ENCODE data around the gene ATXN1.
A peak's percentile ranks its signal among the peaks of the same experiment; 100 is the strongest.
"Not testable (repeated sequence)": the region's sequence is repeated elsewhere in the genome, so short reads cannot be mapped to it uniquely, and the experiment has no call there.

Gene ATXN1

GRCh38 chr6:16414205-16414604 is 347.1 kb downstream of the ATXN1 start:
- no peaks in the 10 kb centered on the region for H3K4me1 ChIP-seq (ENCODE audit: control insufficient read depth, insufficient read depth, low read length)
- DNase-seq (ENCODE audit: low read depth, low spot score) = no peak

GRCh38 chr6:16413399-16413798 is 347.9 kb downstream of the ATXN1 start:
- no peak for DNase-seq (ENCODE audit: low read depth, low spot score)
- H3K27me3 ChIP-seq (ENCODE audit: control insufficient read depth, insufficient read depth, low read length) = no peaks in the 10 kb centered on the region
- H3K9me3 ChIP-seq (ENCODE audit: control insufficient read depth, insufficient read depth, low read length) = no peaks in the 10 kb centered on the region
- WGBS (ENCODE audit: insufficient coverage, insufficient read length) = no CpG with 5 or more reads among the region's 4 CpGs
- no peaks in the 10 kb centered on the region for H3K36me3 ChIP-seq (ENCODE audit: control insufficient read depth, insufficient read depth, low read length)
- H3K27ac ChIP-seq (ENCODE audit: low read length) = no peak overlapping the region
- H3K4me1 ChIP-seq (ENCODE audit: control insufficient read depth, insufficient read depth, low read length) = no peaks in the 10 kb centered on the region
- H3K4me3 ChIP-seq (ENCODE audit: low read length) = no peak overlapping the region

More at GRCh38 chr6:16414205-16414604, 347.1 kb downstream of the ATXN1 start:
- H3K36me3 ChIP-seq (ENCODE audit: control insufficient read depth, insufficient read depth, low read length) = no peaks in the 10 kb centered on the region
- H3K9me3 ChIP-seq (ENCODE audit: control insufficient read depth, insufficient read depth, low read length) = no peaks in the 10 kb centered on the region
- WGBS (ENCODE audit: insufficient coverage, insufficient read length) = no CpG with 5 or more reads among the region's 5 CpGs
- no peaks in the 10 kb centered on the region for H3K27me3 ChIP-seq (ENCODE audit: control insufficient read depth, insufficient read depth, low read length)
- no peak overlapping the region for H3K4me3 ChIP-seq (ENCODE audit: low read length)
- no peak overlapping the region for H3K27ac ChIP-seq (ENCODE audit: low read length)

GRCh38 chr6:16412982-16413381 is 348.3 kb downstream of the ATXN1 start:
- no peak overlapping the region for H3K4me3 ChIP-seq (ENCODE audit: low read length)
- H3K9me3 ChIP-seq (ENCODE audit: control insufficient read depth, insufficient read depth, low read length) = no peaks in the 10 kb centered on the region
- no peak for DNase-seq (ENCODE audit: low read depth, low spot score)
- no peaks in the 10 kb centered on the region for H3K4me1 ChIP-seq (ENCODE audit: control insufficient read depth, insufficient read depth, low read length)
- H3K36me3 ChIP-seq (ENCODE audit: control insufficient read depth, insufficient read depth, low read length) = no peaks in the 10 kb centered on the region
- H3K27me3 ChIP-seq (ENCODE audit: control insufficient read depth, insufficient read depth, low read length) = no peaks in the 10 kb centered on the region
- WGBS (ENCODE audit: insufficient coverage, insufficient read length) = no CpG with 5 or more reads among the region's 3 CpGs
- no peak overlapping the region for H3K27ac ChIP-seq (ENCODE audit: low read length)

- Histone ChIP-seq H3K27me3 (ENCODE audit: control insufficient read depth, insufficient read depth, low read length) (no peaks in the 10 kb centered on the region), H3K4me3 (ENCODE audit: low read length) (no peak overlapping the region), H3K27ac (ENCODE audit: low read length) (no peak overlapping the region), H3K9me3 (ENCODE audit: control insufficient read depth, insufficient read depth, low read length) (no peaks in the 10 kb centered on the region), H3K4me1 (ENCODE audit: control insufficient read depth, insufficient read depth, low read length) (no peaks in the 10 kb centered on the region), H3K36me3 (ENCODE audit: control insufficient read depth, insufficient read depth, low read length) (no peaks in the 10 kb centered on the region)
- WGBS (ENCODE audit: insufficient coverage, insufficient read length) = 100% methylated on average over 2 of the region's 4 CpGs
- no peak for DNase-seq (ENCODE audit: low read depth, low spot score)
Measured at GRCh38 chr6:16412171-16412570, 349.1 kb downstream of the ATXN1 start.

GRCh38 chr6:16409531-16410441 is 351.5 kb downstream of the ATXN1 start:
- no peak overlapping the region for H3K4me3 ChIP-seq (ENCODE audit: low read length)
- H3K9me3 ChIP-seq (ENCODE audit: control insufficient read depth, insufficient read depth, low read length) = no peaks in the 10 kb centered on the region
- peak; percentile 29 for DNase-seq (ENCODE audit: low read depth, low spot score)
- no peaks in the 10 kb centered on the region for H3K36me3 ChIP-seq (ENCODE audit: control insufficient read depth, insufficient read depth, low read length)
- H3K27me3 ChIP-seq (ENCODE audit: control insufficient read depth, insufficient read depth, low read length) = no peaks in the 10 kb centered on the region
- no peaks in the 10 kb centered on the region for H3K4me1 ChIP-seq (ENCODE audit: control insufficient read depth, insufficient read depth, low read length)
- WGBS (ENCODE audit: insufficient coverage, insufficient read length) = no CpG with 5 or more reads among the region's 19 CpGs
- no peak overlapping the region for H3K27ac ChIP-seq (ENCODE audit: low read length)

GRCh38 chr6:16408766-16409165 is 352.5 kb downstream of the ATXN1 start:
- WGBS (ENCODE audit: insufficient coverage, insufficient read length) = no CpG with 5 or more reads among the region's 3 CpGs
- Histone ChIP-seq H3K4me3 (ENCODE audit: low read length) (no peak overlapping the region), H3K36me3 (ENCODE audit: control insufficient read depth, insufficient read depth, low read length) (no peaks in the 10 kb centered on the region), H3K9me3 (ENCODE audit: control insufficient read depth, insufficient read depth, low read length) (no peaks in the 10 kb centered on the region), H3K27me3 (ENCODE audit: control insufficient read depth, insufficient read depth, low read length) (no peaks in the 10 kb centered on the region), H3K27ac (ENCODE audit: low read length) (no peak overlapping the region), H3K4me1 (ENCODE audit: control insufficient read depth, insufficient read depth, low read length) (no peaks in the 10 kb centered on the region)
- no peak for DNase-seq (ENCODE audit: low read depth, low spot score)

- no CpG with 5 or more reads among the region's 2 CpGs for WGBS (ENCODE audit: insufficient coverage, insufficient read length)
- no peak overlapping the region for H3K4me3 ChIP-seq (ENCODE audit: low read length)
- H3K9me3 ChIP-seq (ENCODE audit: control insufficient read depth, insufficient read depth, low read length) = no peaks in the 10 kb centered on the region
- no peaks in the 10 kb centered on the region for H3K36me3 ChIP-seq (ENCODE audit: control insufficient read depth, insufficient read depth, low read length)
- H3K27me3 ChIP-seq (ENCODE audit: control insufficient read depth, insufficient read depth, low read length) = no peaks in the 10 kb centered on the region
- H3K4me1 ChIP-seq (ENCODE audit: control insufficient read depth, insufficient read depth, low read length) = no peaks in the 10 kb centered on the region
- no peak for DNase-seq (ENCODE audit: low read depth, low spot score)
- H3K27ac ChIP-seq (ENCODE audit: low read length) = no peak overlapping the region
Measured at GRCh38 chr6:16406966-16407365, 354.3 kb downstream of the ATXN1 start.

- not testable (repeated sequence) for DNase-seq (ENCODE audit: low read depth, low spot score); H3K27ac ChIP-seq (ENCODE audit: low read length); H3K4me1 ChIP-seq (ENCODE audit: control insufficient read depth, insufficient read depth, low read length); H3K9me3 ChIP-seq (ENCODE audit: control insufficient read depth, insufficient read depth, low read length); H3K4me3 ChIP-seq (ENCODE audit: low read length); H3K27me3 ChIP-seq (ENCODE audit: control insufficient read depth, insufficient read depth, low read length); H3K36me3 ChIP-seq (ENCODE audit: control insufficient read depth, insufficient read depth, low read length)
- no CpG with 5 or more reads among the region's 4 CpGs for WGBS (ENCODE audit: insufficient coverage, insufficient read length)
Measured at GRCh38 chr6:16406538-16406937, 354.7 kb downstream of the ATXN1 start.

- Histone ChIP-seq H3K9me3 (ENCODE audit: control insufficient read depth, insufficient read depth, low read length) (no peaks in the 10 kb centered on the region), H3K27me3 (ENCODE audit: control insufficient read depth, insufficient read depth, low read length) (no peaks in the 10 kb centered on the region), H3K4me1 (ENCODE audit: control insufficient read depth, insufficient read depth, low read length) (no peaks in the 10 kb centered on the region), H3K27ac (ENCODE audit: low read length) (no peak overlapping the region), H3K4me3 (ENCODE audit: low read length) (no peak overlapping the region), H3K36me3 (ENCODE audit: control insufficient read depth, insufficient read depth, low read length) (no peaks in the 10 kb centered on the region)
- no CpG with 5 or more reads among the region's 4 CpGs for WGBS (ENCODE audit: insufficient coverage, insufficient read length)
- DNase-seq (ENCODE audit: low read depth, low spot score) = no peak
Measured at GRCh38 chr6:16405375-16405774, 355.9 kb downstream of the ATXN1 start.

- Histone ChIP-seq H3K36me3 (ENCODE audit: control insufficient read depth, insufficient read depth, low read length) (no peaks in the 10 kb centered on the region), H3K27me3 (ENCODE audit: control insufficient read depth, insufficient read depth, low read length) (no peaks in the 10 kb centered on the region), H3K9me3 (ENCODE audit: control insufficient read depth, insufficient read depth, low read length) (no peaks in the 10 kb centered on the region), H3K4me3 (ENCODE audit: low read length) (no peak overlapping the region), H3K4me1 (ENCODE audit: control insufficient read depth, insufficient read depth, low read length) (no peaks in the 10 kb centered on the region), H3K27ac (ENCODE audit: low read length) (no peak overlapping the region)
- DNase-seq (ENCODE audit: low read depth, low spot score) = no peak
- no CpG with 5 or more reads among the region's 15 CpGs for WGBS (ENCODE audit: insufficient coverage, insufficient read length)
Measured at GRCh38 chr6:16404456-16404855, 356.8 kb downstream of the ATXN1 start.

GRCh38 chr6:16403831-16404230 is 357.4 kb downstream of the ATXN1 start:
- no peak for DNase-seq (ENCODE audit: low read depth, low spot score)
- no peaks in the 10 kb centered on the region for H3K9me3 ChIP-seq (ENCODE audit: control insufficient read depth, insufficient read depth, low read length)
- no peaks in the 10 kb centered on the region for H3K36me3 ChIP-seq (ENCODE audit: control insufficient read depth, insufficient read depth, low read length)
- H3K4me3 ChIP-seq (ENCODE audit: low read length) = no peak overlapping the region
- H3K4me1 ChIP-seq (ENCODE audit: control insufficient read depth, insufficient read depth, low read length) = no peaks in the 10 kb centered on the region
- H3K27ac ChIP-seq (ENCODE audit: low read length) = no peak overlapping the region
- no CpG with 5 or more reads among the region's 3 CpGs for WGBS (ENCODE audit: insufficient coverage, insufficient read length)
- H3K27me3 ChIP-seq (ENCODE audit: control insufficient read depth, insufficient read depth, low read length) = no peaks in the 10 kb centered on the region
